H1 (cell line): ENCODE data around the gene HIPK3. TPM values are rescaled to one million over a fixed set of nuclear protein-coding genes. Genes with fewer than 3 reads are reported as not detected.

Source experiments
- CTCF ChIA-PET: fragments of 300-600 bp; sonication (Branson Sonifier 250); formaldehyde crosslinking; loops from one replicate; lab custom pipeline; 2021; ENCODE audit not compliant: partially characterized antibody; lab: Charles Lee
- POLR2A ChIA-PET: fragments of 300-600 bp; sonication (Branson Sonifier 250); formaldehyde crosslinking; loops from one replicate; lab custom pipeline; 2021; ENCODE audit warnings: inconsistent platforms; ENCODE audit not compliant: partially characterized antibody; lab: Charles Lee
- DNase-seq, 2 experiments: peaks; one replicate each; pipeline versions ENCODE4 v3.0.0 to v3.0.0-alpha.2; 2010 to 2022; ENCODE audit warnings: low spot score in 2 of 2, low read depth in 1 of 2, mixed read lengths in 1 of 2
- FAIRE-seq: peaks from 2 replicates; lab custom pipeline; 2011; peaks lifted over from hg19 to GRCh38; lab: Jason Lieb, UNC
- H2AFZ ChIP-seq: 2 replicates; pipeline ENCODE4 v1.8.1; 2012; ENCODE audit warnings: low read length, inconsistent platforms
- H2AK5ac ChIP-seq: 2 replicates; pipeline ENCODE4 v1.6.1; 2013; ENCODE audit warnings: low read depth, low read length
- H2BK120ac ChIP-seq: replicated peaks from 2 replicates; pipeline ENCODE3; 2013; ENCODE audit warnings: low read depth, low read length, inconsistent platforms
- H2BK12ac ChIP-seq: 2 replicates; pipeline ENCODE4 v1.6.1; 2013; ENCODE audit warnings: low read depth, low read length
- H2BK15ac ChIP-seq: 2 replicates; pipeline ENCODE4 v1.6.1; 2013; ENCODE audit warnings: low read length
- H2BK20ac ChIP-seq: 2 replicates; pipeline ENCODE4 v1.6.1; 2013; ENCODE audit warnings: low read length
- H2BK5ac ChIP-seq: 2 replicates; pipeline ENCODE4 v1.6.1; 2013; ENCODE audit warnings: low read depth, low read length
- H3K14ac ChIP-seq: 2 replicates; pipeline ENCODE4 v1.6.1; 2013; ENCODE audit warnings: inconsistent platforms; ENCODE audit not compliant: insufficient read length
- H3K18ac ChIP-seq: 2 replicates; pipeline ENCODE4 v1.6.1; 2013; ENCODE audit warnings: low read length; ENCODE audit errors: extremely low read depth
- H3K23ac ChIP-seq: 2 replicates; pipeline ENCODE4 v1.6.1; 2013; ENCODE audit warnings: inconsistent platforms; ENCODE audit not compliant: insufficient read length
- H3K23me2 ChIP-seq: 2 replicates; pipeline ENCODE4 v1.6.1; 2013; ENCODE audit warnings: low read depth, low read length
- H3K27ac ChIP-seq: 2 replicates; pipeline ENCODE4 v1.6.1; 2011; ENCODE audit warnings: low read depth, low read length, inconsistent platforms
- H3K27me3 ChIP-seq, 4 experiments: replicated peaks in 1 of 4; 1 replicate in 1 of 4; 2 replicates in 3 of 4; pipeline versions ENCODE4 v1.6.1 to v1.8.1; 2011 to 2013; ENCODE audit warnings: low read length in 3 of 4, mild to moderate bottlenecking in 3 of 4, inconsistent platforms in 2 of 4, mixed read lengths in 2 of 4, moderate library complexity in 1 of 4; ENCODE audit not compliant: control insufficient read depth in 3 of 4, insufficient read depth in 3 of 4; ENCODE audit errors: extremely low read depth in 1 of 4
- H3K36me3 ChIP-seq, 4 experiments: 2 replicates each; pipeline versions ENCODE4 v1.6.1 to v1.8.1; 2011 to 2013; ENCODE audit warnings: mild to moderate bottlenecking in 4 of 4, low read length in 3 of 4, moderate library complexity in 2 of 4, control low read depth in 1 of 4, inconsistent platforms in 1 of 4; ENCODE audit not compliant: insufficient read depth in 4 of 4, control insufficient read depth in 2 of 4
- H3K4ac ChIP-seq: replicated peaks from 2 replicates; pipeline ENCODE3; 2013; ENCODE audit warnings: low read length, low read depth, mixed read lengths, inconsistent platforms; ENCODE audit not compliant: insufficient read length
- H3K4me1 ChIP-seq, 4 experiments: replicated peaks in 1 of 4; 1 replicate in 1 of 4; 2 replicates in 3 of 4; pipeline versions ENCODE4 v1.6.1 to v1.8.1; 2011 to 2013; ENCODE audit warnings: low read length in 3 of 4, inconsistent platforms in 2 of 4, mixed read lengths in 1 of 4; ENCODE audit not compliant: insufficient read depth in 4 of 4, control insufficient read depth in 3 of 4
- H3K4me2 ChIP-seq, 2 experiments: 2 replicates each; pipeline versions ENCODE4 v1.6.1 to v1.8.1; 2011 to 2013; ENCODE audit warnings: low read depth in 2 of 2, low read length in 2 of 2, control low read depth in 1 of 2, inconsistent platforms in 1 of 2, mild to moderate bottlenecking in 1 of 2; ENCODE audit not compliant: insufficient read depth in 1 of 2
- H3K4me3 ChIP-seq, 4 experiments: fragments of 200-600, 300-600 bp in 1 of 4; sonication (generic), shearing (Covaris generic), sonication (Bioruptor Twin) in 1 of 4; 2 replicates each; pipeline versions ENCODE4 v1.5.1 to v1.8.1; 2011 to 2016; ENCODE audit warnings: low read length in 4 of 4, low read depth in 3 of 4, control low read depth in 2 of 4, inconsistent platforms in 2 of 4, mild to moderate bottlenecking in 2 of 4, mixed read lengths in 1 of 4, moderate library complexity in 1 of 4; ENCODE audit not compliant: insufficient read depth in 2 of 4; ENCODE audit errors: extremely low read depth in 1 of 4
- H3K56ac ChIP-seq: replicated peaks from 2 replicates; pipeline ENCODE3; 2013; ENCODE audit warnings: low read depth, mild to moderate bottlenecking, mixed read lengths, low read length, inconsistent platforms; ENCODE audit not compliant: insufficient read length
- H3K79me1 ChIP-seq: 2 replicates; pipeline ENCODE4 v1.6.1; 2013; ENCODE audit warnings: low read depth, low read length, control low read depth
- H3K79me2 ChIP-seq, 2 experiments: 2 replicates each; pipeline versions ENCODE4 v1.6.1 to v1.8.1; 2012 to 2013; ENCODE audit warnings: low read length in 2 of 2, mild to moderate bottlenecking in 2 of 2, inconsistent platforms in 1 of 2; ENCODE audit not compliant: insufficient read depth in 2 of 2, control insufficient read depth in 1 of 2
- H3K9ac ChIP-seq, 4 experiments: replicated peaks in 1 of 4; 1 replicate in 1 of 4; 2 replicates in 3 of 4; pipeline versions ENCODE4 v1.6.1 to v1.8.1; 2011 to 2013; ENCODE audit warnings: low read depth in 3 of 4, low read length in 3 of 4, control low read depth in 2 of 4, mild to moderate bottlenecking in 2 of 4, moderate library complexity in 2 of 4, inconsistent platforms in 1 of 4; ENCODE audit errors: extremely low read depth in 1 of 4
- H3K9me3 ChIP-seq, 2 experiments: 2 replicates each; pipeline versions ENCODE4 v1.6.1 to v1.8.1; 2012 to 2013; ENCODE audit warnings: mild to moderate bottlenecking in 2 of 2, moderate library complexity in 2 of 2, control low read depth in 1 of 2, inconsistent platforms in 1 of 2, low read depth in 1 of 2, low read length in 1 of 2, mixed read lengths in 1 of 2; ENCODE audit not compliant: insufficient read depth in 2 of 2
- H4K20me1 ChIP-seq, 2 experiments: replicated peaks in 1 of 2; 2 replicates each; pipeline versions ENCODE3 to v1.8.1; 2011 to 2013; ENCODE audit warnings: inconsistent platforms in 2 of 2, low read length in 2 of 2, mild to moderate bottlenecking in 1 of 2; ENCODE audit not compliant: insufficient read depth in 2 of 2, control insufficient read depth in 1 of 2
- H4K5ac ChIP-seq: 2 replicates; pipeline ENCODE4 v1.6.1; 2013; ENCODE audit warnings: low read length, low read depth, mixed read lengths, inconsistent platforms; ENCODE audit not compliant: insufficient read length
- H4K8ac ChIP-seq: 2 replicates; pipeline ENCODE4 v1.8.0; 2013; ENCODE audit warnings: mild to moderate bottlenecking, moderate library complexity, low read length, inconsistent platforms; ENCODE audit not compliant: insufficient read depth; ENCODE audit errors: extremely low read depth
- H4K91ac ChIP-seq: replicated peaks from 2 replicates; pipeline ENCODE3; 2013; ENCODE audit warnings: low read length, mixed read lengths, inconsistent platforms; ENCODE audit not compliant: insufficient read length
- CEBPB ChIP-seq: IDR thresholded peaks from 2 replicates; pipeline ENCODE4 v1.6.1; 2012; ENCODE audit warnings: low read depth, low read length
- WGBS, 2 experiments: shearing (Covaris generic) in 1 of 2; methylation state at CpG; one replicate each; pipeline versions ENCODE4 v1.1.6 to v1.1.7; 2013 to 2015; ENCODE audit warnings: low lambda C conversion rate in 2 of 2, mixed read lengths in 2 of 2, inconsistent platforms in 1 of 2, low coverage in 1 of 2, missing lambda C conversion rate in 1 of 2; ENCODE audit not compliant: insufficient replicate concordance in 2 of 2, insufficient coverage in 1 of 2, insufficient read length in 1 of 2; ENCODE audit errors: extremely low coverage in 1 of 2, missing lambda C conversion rate in 1 of 2; 5-methylcytosine and 5-hydroxymethylcytosine counted together
- polyA plus RNA-seq, 7 experiments: library from polyadenylated mRNA; depleted of rRNA in 3 of 7; stranded (reverse) in 5 of 7; unstranded in 2 of 7; fragments of >200 nt in 5 of 7; fragments of 200-250 nt in 2 of 7; gene quantifications; 1 replicate in 5 of 7; 2 replicates in 1 of 7; 4 replicates in 1 of 7; pipeline versions ENCODE4 v1.2.1 to v1.2.3, GENCODE V29; 2011 to 2013; ENCODE audit warnings: missing spikeins in 2 of 7, mixed read lengths in 2 of 7
- total RNA-seq: library from RNA; stranded (reverse); fragmentation: NEBNext Ultra II Directional; extraction: Animal tissue kit (Norgen Biotek cat#: 25700); gene quantifications from 2 replicates; pipeline ENCODE4 v1.2.1, GENCODE V29; 2021

HIPK3 gene
- total and polyA plus RNA-seq, 2 of the 8 experiments (the other 6 are each of a cell fraction or from before 2014, with no cell fraction given): 5.0 to 22.3 TPM

- H4K8ac ChIP-seq: no peak overlapping the region
- no peaks in the 10 kb centered on the region for H3K27me3 ChIP-seq
- H3K4ac ChIP-seq: no peak overlapping the region
- H2AK5ac ChIP-seq: no peak overlapping the region
- H3K4me3 ChIP-seq: no peak overlapping the region
- no peak for TF ChIP-seq CEBPB
- no peak overlapping the region for H2BK15ac ChIP-seq
- no peak overlapping the region for H4K91ac ChIP-seq
- H3K4me2 ChIP-seq: no peak overlapping the region
- no peaks in the 10 kb centered on the region for H3K23me2 ChIP-seq
- no peaks in the 10 kb centered on the region for H4K20me1 ChIP-seq
- no peaks in the 10 kb centered on the region for H3K36me3 ChIP-seq
- no peak overlapping the region for H2AFZ ChIP-seq
- H3K27ac ChIP-seq: no peak overlapping the region
- H3K79me2 ChIP-seq: no peaks in the 10 kb centered on the region
- no peak overlapping the region for H3K23ac ChIP-seq
- no peak overlapping the region for H3K14ac ChIP-seq
- no peak overlapping the region for H2BK20ac ChIP-seq
- H3K56ac ChIP-seq: no peak overlapping the region
- peaks cover 0 to 4% of the 10 kb centered on the region in 2 experiments; a peak in 2 of 4 replicates for H3K9me3 ChIP-seq
- H3K79me1 ChIP-seq: no peaks in the 10 kb centered on the region
- 90% methylated on average over 3 of the region's 3 CpGs; no CpG with 5 or more reads in 1 of the 2 experiments for WGBS, 2 experiments
- no peak overlapping the region for H2BK5ac ChIP-seq
- CTCF ChIA-PET: no interaction called here
- no peak overlapping the region for H4K5ac ChIP-seq
- no peak overlapping the region for H3K18ac ChIP-seq
- FAIRE-seq (no peak), DNase-seq (no peak)
- no peak overlapping the region for H3K9ac ChIP-seq
- H3K4me1 ChIP-seq: no peaks in the 10 kb centered on the region
- POLR2A ChIA-PET: no interaction called here
- H2BK120ac ChIP-seq: no peak overlapping the region
- no peak overlapping the region for H2BK12ac ChIP-seq
Measured at GRCh38 chr11:33387581-33387980, 130.4 kb downstream of the HIPK3 start.
